SK-N-DZ (cell line): Measurements from ENCODE around the gene DDX23. TPM values are rescaled to one million over a fixed set of nuclear protein-coding genes. Genes with fewer than 3 reads are reported as not detected.
"Not testable (repeated sequence)": the region's sequence is repeated elsewhere in the genome, so short reads cannot be mapped to it uniquely, and the experiment has no call there.

ENCODE experiments used
- DNase-seq: peaks from one replicate; pipeline ENCODE4 v3.0.0-alpha.2; 2015; ENCODE audit warnings: low spot score
- polyA plus RNA-seq, 2 experiments: library from polyadenylated mRNA; depleted of rRNA; stranded (reverse); fragments of >200 nt; gene quantifications; 2 replicates each; pipeline ENCODE4 v1.2.3, GENCODE V29; 2014

The DDX23 gene
- polyA plus RNA-seq (2014; cell fraction: cytosol; rRNA removed), result 127 and 137 TPM in 2 replicates
- polyA plus RNA-seq (2014; cell fraction: nucleus; rRNA removed), result 264 and 274 TPM in 2 replicates

DNA sequence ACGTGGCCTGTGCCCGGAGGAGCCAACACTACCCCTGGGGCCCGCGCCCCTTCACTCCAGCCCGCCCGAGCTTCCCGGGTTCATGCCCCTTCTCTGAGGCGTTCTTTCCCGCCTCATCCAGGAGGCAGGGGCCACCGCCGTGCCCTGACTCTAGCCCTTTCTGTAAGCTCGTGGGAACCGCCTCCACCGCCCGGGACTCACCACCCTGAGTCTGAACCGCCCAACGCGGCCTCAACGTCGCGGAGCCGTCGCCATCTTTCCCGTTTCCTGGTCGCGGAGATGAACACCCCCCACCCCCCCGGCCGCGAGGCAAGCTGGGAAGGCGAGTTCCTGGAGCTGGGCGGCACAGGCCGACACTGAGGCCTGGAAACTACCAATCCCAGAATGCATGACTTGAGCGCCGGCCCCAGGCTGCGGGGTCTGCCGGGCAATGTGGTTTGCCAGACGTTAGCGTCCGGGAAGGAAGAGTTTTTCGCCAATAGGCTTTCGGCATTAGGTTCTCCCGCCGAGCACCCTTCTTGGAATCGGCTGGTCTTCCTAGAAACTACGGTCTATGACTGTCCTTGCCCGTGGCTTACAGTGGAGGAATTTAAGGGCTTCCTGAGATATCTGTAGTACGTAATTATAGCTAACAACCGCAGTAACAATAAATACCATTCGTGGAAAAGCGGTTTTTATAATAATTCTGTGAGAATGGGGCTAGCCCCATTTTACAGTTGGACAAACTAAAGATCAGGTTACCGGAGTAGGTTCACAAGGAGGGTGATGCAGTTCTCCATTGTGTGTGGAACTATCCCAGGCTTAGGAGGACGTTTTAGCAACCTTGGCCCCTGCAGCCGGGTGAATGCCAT is at the start of gene DDX23:
DDX23 (minus strand) TSS at position 281 of the 851 bp plus-strand sequence. CDS start 6,381 bp downstream, outside the sequence.
- peak; percentile 96 for DNase-seq

DNA sequence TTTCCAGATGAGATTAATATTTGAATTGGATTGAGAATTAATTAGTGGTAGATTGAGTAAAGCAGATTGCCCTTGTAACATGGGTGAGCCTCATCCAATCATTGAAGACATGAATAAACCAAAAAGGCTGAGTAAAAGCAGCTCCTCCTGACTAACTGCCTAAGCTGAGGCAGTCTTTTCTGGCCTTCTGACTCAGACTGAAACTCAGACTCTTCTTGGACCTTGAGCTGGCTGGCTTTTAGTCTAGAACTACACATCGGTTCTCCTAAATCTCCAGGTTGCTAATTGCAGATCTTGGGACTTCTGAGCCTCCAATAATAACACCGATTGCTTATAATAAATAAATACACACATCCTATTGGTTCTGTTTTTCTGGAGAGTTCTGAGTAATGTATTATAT is 49.3 kb upstream of the DDX23 start:
- DNase-seq, result no peak

DNA sequence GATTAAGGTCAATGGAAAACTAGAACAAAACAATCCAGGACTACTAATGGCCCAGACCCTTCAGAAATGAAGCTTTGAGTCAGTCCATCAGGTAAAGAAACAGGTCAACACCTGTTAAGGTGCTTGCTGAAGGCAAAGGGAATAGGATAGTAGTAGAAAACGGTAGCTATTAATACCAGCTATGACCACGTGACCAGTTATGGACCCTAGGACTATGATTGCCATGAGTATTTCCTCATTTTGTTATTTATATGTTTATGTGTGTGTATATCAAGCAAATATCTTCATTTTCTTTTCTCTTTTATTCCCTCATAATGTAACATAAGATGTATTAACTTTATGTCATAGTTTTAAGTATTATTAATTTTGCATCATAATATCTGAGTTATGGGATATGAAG is 47.7 kb upstream of the DDX23 start:
- DNase-seq, result no peak

DNA sequence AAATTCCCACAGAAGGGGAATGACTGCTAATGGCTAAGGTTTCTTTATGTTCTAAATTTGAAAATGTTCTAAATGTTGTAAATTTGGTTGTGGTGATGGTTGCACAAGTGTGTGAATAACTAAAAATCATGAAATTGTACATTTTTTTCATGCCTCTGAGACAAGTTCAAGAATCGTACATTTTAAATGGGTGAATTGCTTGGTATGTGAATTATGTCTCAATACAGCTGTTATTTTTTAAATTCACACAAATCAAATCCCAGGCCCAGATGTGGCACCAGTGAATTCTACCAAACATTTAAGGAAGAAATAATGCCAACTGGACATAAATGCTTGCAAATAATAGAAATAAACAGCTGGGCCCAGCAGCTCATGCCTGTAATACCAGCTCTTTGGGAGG is 42.3 kb upstream of the DDX23 start:
- no peak for DNase-seq

DNA sequence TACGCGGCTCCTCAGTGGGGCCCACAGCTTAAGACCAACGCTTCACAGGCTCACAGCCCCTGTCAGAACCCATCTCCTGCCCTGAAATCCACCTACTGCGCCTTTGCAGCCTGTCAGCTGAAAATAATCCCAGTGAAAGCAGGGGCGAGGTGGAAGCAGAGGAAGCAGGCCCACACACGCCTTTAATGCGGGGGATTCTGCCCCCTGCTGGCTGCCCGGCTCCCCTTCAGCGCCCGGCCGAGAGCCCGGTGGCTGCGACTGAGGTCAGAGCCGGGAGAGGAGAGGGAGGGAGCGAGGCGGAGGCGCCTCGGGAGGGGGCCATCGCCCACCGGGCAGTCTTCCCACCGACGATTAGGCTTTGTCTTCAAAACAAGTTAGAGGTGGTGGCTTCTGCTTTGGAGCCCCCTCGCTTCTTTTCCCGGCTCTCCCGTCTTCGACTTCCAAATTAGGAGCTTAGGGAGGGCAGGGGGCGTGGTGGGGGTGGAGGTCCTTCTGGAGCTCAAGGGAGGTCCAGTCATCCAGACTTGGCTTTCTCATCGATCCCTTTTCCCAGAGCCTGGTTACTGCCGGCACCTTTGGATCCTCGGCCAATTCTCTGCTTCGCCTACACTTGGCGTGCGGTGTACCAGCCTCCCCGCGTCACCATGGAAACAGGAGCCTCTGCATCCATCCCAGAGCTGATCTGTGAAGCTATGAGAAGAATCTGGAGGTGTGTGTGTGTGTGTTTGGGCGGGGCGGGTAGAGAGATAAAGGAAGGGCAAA is 38.9 kb upstream of the DDX23 start:
- peak; percentile 73 for DNase-seq

DNA sequence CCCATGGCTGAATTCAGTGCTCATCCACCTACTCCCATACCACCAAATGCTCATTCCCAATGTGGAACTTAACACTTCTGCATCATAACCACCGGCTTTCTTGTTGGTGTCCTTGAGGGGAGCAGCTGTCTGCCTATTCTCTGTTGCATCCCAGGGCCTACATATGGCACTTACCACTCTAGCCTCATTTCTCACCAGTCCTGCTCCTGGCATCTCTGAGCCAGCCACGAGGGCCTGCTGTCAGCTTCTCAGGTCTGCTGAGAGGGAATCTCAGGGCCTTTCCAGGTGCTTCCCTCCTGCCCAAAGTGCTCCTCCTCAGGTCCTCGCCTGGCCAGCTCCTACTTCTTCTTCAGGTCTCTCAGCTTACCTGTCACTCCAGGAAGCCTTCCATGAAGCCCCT is 37.7 kb upstream of the DDX23 start:
- no peak for DNase-seq

DNA sequence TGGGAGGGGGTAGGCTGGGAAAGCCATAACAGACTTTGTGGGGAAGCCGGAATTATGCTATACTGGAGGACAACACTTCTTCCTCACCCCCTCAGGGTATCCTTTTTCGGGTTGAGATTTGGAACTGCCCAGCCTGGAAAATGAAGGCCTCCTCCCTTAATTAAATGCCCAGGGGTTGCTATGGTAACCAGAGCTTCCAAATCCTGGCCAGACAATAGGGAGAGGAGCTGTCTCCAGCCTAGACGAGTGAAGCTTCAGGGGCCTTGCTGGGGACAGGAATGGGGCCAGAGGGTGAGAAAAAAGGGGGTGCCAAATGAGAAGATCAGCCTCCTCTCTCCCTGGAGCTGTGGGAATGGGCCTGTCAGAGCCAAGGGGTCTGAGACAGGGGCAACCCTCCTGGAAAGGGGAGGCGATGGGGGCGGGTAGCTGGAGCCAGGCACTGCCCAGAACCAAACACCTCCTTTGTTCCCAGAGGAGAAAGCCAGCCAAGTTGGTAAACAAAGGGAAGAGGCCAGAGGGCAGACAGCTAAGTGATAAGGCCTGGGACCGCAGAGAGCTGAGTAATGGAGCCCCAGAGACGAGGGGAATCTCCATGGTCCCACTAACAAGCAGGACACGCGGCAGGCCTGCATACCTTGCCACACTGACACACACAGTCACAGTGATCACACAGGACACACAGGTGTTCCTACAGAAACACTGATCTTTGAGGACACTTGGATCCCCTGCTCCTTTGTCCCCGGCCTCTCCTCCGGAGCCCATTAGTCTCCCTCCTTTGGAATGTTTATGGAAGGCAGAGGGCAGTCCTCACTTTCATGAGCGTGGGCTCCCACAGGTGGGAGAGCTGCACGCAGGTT is 31.6 kb upstream of the DDX23 start:
- peak; percentile 56 for DNase-seq

DNA sequence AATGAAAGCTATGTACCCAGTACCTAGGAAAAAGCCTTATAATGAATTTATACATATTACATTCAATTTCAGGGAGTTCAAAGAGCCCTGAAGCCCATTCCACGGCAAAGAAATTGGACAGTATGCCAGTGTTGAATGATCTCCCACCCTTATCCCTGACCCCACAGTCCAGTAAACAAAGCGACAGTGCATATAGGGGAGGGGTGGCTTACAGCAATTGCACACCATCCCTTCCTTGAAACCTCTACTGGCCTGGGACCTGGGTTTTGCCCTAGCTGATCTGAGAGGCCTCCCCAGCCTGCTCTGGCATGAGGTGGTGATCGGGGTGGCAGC is 31.0 kb upstream of the DDX23 start:
- DNase-seq, result no peak

DNA sequence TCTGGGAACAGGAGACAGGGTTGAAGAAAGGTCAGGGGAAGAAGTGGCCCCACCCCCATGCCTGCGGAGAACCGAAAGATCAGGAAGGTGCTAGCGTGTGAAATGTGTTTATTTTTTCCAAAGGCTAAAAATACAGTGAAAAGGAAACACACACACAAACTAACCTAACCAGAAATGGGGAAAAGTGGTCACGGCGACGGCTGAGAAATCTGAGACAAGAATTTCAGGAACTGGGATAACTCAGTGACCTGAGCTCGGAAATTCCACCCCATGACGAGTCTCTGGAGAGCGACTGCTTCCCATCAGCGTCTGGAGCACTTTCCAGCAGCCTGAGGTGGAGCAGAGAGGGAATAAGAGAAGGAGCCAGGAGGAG is 30.3 kb upstream of the DDX23 start:
- no peak for DNase-seq

DNA sequence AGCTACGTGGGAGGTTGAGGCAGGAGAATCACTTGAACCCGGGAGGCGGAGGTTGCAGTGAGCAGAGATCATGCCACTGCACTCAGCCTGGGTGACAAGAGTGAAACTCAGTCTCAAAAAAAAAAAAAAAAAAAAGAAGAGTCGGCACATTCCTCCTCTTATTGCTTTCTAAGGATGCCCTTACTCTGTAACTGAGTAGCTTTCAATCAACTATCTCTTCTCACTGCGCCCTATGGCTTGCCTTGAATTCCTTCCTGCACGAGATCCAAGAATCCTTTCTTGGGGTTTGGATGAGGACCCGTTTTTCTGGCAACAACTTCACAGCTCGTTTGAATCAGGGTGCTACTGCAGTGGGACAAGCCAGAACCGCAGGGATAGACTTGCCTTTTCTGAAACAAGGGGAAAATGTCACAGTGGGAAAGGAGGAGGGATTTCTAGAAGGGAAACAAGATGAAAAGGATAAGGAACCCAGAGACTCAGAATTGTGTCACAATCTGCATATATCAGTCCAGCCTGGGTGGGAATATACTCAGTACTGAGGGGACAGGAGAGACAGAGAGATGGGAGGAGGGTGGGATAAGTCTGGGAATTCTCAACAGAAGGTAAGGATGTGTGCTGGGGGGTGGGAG is 29.8 kb upstream of the DDX23 start:
- DNase-seq, result no peak

DNA sequence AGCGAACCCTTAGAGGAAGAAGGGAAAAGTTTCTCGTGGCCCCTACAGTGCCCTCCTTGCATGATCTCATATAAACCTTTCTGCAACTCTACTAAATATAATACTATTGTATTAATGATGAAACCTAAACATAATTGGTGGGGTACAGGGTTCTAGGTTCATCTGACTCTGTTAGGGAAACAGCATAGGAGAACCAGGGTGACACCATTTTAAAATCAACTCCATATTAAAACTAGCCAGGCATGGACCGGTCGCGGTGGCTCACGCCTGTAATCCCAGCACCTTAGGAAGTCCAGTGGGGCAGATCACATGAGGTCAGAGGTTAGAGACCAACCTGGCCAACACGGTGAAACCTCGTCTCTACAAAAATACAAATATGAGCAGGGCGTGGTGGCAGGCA is 28.7 kb upstream of the DDX23 start:
- DNase-seq, result no peak

DNA sequence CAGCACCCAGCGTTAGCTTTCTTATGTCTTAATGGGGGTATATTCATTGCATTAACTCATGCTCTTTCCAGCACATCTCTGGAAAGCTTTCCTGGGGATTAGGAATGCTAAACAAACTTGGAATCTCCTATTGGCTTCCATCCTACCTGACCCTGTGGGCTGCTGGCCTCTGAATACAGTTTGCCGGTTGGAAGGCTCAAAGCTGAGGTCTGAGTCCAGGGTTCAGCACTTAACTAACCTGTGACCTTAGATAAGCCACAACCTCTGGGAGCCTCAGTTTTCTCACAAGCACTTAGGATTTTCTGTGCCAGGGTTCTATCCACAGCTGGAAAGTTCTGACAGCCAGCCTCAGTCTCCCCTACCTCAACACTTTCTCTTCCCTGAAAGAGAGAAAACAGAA is 26.6 kb upstream of the DDX23 start:
- no peak for DNase-seq

DNA sequence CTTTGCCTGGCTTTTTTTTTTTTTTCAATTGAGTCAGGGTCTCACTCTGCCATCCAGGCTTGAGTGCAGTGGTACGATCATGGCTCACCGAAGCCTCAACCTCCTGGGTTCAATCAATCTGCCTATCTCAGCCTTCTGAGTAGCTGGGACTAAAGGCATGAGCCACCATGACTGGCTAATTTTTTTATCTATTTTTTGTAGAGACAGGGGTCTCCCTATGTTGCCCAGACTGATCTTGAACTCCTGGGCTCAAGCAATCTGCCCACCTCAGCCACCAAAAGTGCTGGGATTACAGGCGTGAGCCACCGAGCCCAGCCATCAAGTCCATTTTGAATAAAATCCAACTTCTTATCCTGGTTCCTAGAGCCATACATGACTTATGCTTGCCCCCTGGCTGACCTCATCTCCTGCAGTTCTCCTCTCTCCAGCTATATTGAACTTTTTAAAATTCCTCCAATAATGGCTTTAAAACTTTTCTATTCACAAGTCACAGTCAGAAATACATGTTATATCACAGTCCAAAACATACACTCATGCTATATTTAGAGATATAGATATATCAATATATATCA is 24.1 kb upstream of the DDX23 start:
- no peak for DNase-seq

DNA sequence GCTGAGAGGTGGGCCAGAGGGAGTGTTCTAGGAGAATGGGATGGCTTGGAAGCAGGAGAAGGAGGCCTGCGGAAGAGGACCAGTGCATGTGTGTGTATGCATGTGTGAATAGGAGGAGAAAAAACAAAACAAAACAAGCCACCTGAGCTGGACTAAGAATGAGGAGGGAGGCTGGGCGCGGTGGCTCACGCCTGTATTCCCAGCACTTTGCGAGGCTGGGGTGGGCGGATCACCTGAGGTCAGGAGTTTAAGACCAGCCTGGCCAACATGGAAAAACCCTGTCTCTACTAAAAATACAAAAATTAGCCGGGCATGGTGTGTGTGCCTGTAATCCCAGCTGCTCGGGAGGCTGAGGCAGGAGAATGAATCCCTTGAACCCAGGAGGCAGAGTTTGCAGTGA is 21.6 kb upstream of the DDX23 start:
- DNase-seq, result not testable (repeated sequence)

DNA sequence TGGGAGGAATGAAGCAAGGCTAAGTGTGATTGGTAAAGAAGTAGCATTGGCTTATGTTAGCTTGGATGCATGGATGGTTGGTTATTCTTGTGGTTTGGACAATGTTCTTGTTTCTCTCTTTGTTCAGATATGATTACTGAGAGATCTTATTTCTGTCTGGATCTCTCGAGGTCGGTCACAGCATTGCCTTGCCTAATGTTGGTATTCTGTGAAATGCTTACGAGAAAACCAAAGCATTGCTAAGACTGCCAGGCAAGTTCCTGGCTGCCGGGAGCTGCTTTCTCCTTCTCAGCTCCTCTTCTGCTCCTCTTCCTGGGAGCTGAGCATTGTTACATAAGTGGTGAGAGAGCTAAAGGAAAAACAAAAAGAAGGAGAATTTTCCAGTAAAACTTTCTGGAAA is 21.1 kb upstream of the DDX23 start:
- DNase-seq, result no peak

DNA sequence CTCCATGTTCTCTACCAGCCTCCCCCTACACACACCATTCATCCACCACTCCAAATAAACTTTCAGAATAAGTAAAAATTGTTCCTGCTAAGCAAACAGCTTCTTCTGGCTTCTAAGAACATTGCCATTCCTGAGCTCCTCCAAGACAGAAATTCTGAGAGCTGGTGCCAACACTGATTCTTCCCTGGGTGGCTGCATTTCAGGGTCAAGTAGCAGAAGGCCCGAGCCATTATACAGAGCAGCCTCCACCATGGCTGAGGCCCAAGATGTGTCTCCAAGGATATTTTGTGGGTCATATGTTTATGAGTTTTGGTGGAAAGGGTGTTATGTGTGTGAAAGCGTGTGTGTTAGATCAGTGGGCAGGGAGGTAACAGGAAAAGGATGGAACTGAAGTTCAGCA is 17.2 kb upstream of the DDX23 start:
- no peak for DNase-seq

DNA sequence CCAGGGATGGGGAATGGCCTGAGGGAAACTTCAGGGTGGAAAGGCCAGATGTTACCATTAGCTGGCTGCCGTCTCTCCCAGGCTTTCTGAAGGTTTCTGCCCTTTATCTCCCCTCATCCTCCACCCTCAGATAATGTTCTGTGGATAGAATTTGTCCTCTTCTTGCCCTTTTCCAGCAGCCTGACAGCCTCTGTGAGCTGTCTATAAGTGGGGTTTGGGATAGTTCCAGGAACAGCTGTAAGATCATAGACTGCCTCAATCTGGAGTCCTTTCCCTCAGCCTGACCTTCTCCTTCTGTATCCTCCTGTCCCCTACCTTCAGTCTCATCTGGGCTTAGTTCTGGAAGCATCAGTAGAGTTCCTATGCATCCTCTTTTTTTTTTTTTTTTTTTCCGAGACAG is 16.5 kb upstream of the DDX23 start:
- no peak for DNase-seq

DNA sequence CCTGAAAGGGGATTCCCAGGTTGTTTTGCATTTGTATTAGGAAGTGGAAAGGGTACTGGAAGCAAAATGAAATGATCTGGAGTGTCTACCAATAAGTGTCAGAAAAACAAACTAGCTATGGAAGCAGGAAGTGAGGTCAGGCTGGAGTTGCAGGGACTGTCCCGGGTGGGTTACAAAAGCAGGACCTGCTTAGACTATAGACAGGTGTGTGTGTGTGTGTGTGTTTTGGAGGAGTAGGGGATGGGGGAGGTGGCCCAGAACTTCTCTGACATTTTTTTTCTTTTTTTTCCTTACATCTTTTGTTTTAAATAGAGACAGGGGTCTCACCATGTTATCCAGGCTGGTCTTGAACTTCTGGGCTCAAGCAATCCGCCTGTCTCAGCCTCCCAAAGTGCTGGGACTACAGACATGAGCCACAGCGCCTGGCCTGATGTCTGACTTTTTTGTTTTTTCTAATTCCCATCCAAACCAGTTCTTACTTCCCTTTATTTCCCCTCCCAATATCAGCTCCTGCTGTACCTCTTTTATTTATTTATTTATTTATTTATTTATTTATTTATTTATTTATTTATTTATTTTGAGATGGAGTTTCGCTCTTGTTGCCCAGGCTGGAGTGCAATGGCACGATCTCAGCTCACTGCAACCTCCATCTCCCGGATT is 14.2 kb upstream of the DDX23 start:
- DNase-seq, result no peak

DNA sequence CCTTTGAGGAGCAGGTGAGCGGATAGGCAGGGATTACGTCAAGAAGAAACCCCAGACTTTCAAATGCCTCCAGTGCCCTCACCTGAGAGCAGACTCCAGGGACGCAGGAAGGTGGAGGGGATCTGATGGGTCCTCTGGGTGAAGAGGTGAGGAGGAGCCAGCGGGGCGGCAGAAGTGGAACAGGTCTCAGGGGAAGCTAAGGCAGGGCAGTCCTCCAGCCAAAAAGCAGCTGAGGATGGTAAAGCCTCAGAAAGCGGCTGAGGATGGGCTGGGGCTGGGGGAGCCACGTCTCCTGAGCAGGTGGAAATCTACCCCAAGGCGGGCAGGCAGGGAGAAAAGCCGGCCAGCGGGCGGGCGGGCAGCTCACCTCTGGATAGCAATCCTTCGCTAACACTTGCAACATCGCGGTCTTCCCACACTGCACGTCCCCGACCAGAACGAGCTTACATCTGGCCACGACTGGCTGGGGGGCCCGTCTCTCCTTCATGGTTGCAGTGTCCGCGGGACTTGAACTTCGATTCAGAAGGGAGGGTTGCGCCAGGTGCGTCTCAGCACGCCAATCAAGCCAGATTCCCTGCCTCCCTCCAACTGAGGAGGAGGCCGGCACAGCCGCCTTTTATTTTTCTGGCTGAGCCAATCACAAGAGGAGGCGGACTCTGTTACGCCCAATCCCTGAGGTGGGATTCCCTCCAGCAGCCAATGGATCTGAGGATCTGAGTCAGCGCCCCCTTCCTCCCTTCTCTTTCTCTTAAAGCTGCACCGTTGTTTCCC is 13.5 kb upstream of the DDX23 start, which contains the start of gene RND1:
RND1 (minus strand) TSS at position 590 of the 771 bp plus-strand sequence; CDS start at position 487, 103 bp downstream.
- DNase-seq, result peak; percentile 94

DNA sequence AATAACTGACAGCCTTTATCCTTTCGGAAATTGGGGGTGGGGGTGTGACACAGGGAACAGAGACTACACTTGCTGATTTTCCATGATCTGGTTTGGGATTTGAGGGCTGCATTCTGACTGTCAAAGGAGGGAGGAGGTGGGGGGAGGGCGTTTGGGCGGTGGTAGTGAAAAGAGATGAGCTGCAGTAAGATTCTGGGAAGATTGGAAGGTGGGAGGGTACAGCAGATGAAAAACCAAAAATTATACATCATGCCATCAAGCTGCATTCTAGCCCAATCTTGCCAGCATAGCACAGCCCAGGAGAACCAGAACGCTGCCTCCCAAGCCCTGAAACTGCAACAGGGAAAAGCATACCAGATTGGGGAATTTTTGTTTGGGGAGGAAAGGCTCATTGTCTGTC is 11.3 kb upstream of the DDX23 start:
- no peak for DNase-seq
